IMR-90 (cell line): ENCODE measurements around the gene ITM2C. TPM values are rescaled to one million over a fixed set of nuclear protein-coding genes. Genes with fewer than 3 reads are reported as not detected.

Experiments
- ATAC-seq: fragments of 200-7000 bp; cut with Tn5 transposase; 2 replicates; pipeline ENCODE4 v1.9.1; 2020; ENCODE audit warnings: low read depth, mild to moderate bottlenecking, moderate library complexity
- BruUV-seq: library from RNA; stranded (reverse); fragments of 400-500 nt; replicated peaks from 2 replicates; lab custom pipeline; 2021; lab: Mats Ljungman, UMichigan
- CTCF ChIA-PET: fragments of 300-600 bp; formaldehyde crosslinking; extraction: SDS; loops from one replicate; lab custom pipeline; 2021; ENCODE audit warnings: antibody characterized with exemption; lab: Yijun Ruan, JAX
- POLR2A ChIA-PET: fragments of 300-600 bp; sonication (Branson Sonifier 250); formaldehyde crosslinking; loops from one replicate; lab custom pipeline; 2022; ENCODE audit warnings: antibody characterized with exemption; ENCODE audit not compliant: unreplicated experiment; lab: Charles Lee
- DNase-seq: peaks from one replicate; pipeline ENCODE4 v3.0.0; 2013
- H2AFZ ChIP-seq: replicated peaks from 2 replicates; pipeline ENCODE3; 2013; ENCODE audit warnings: low read length, mild to moderate bottlenecking; ENCODE audit not compliant: poor library complexity
- H2AK5ac ChIP-seq: 2 replicates; pipeline ENCODE4 v1.6.1; 2013; ENCODE audit warnings: low read depth, low read length, inconsistent platforms
- H2AK9ac ChIP-seq: replicated peaks from 2 replicates; pipeline ENCODE3; 2013; ENCODE audit warnings: mild to moderate bottlenecking, low read depth, low read length, moderate library complexity; ENCODE audit not compliant: poor library complexity
- H2BK120ac ChIP-seq: 2 replicates; pipeline ENCODE4 v1.6.1; 2013; ENCODE audit warnings: low read depth, low read length, inconsistent platforms
- H2BK15ac ChIP-seq: 3 replicates; pipeline ENCODE4 v1.6.1; 2013; ENCODE audit warnings: low read depth, low read length, inconsistent platforms
- H2BK20ac ChIP-seq: 2 replicates; pipeline ENCODE4 v1.6.1; 2013; ENCODE audit warnings: low read depth, mild to moderate bottlenecking, inconsistent platforms, low read length, moderate library complexity
- H2BK5ac ChIP-seq: 2 replicates; pipeline ENCODE4 v1.6.1; 2013; ENCODE audit warnings: mild to moderate bottlenecking, low read depth, low read length, inconsistent platforms; ENCODE audit not compliant: poor library complexity, severe bottlenecking
- H3K14ac ChIP-seq: replicated peaks from 2 replicates; pipeline ENCODE4 v1.6.1; 2013; ENCODE audit warnings: low read depth, low read length, inconsistent platforms
- H3K18ac ChIP-seq: 2 replicates; pipeline ENCODE4 v1.6.1; 2013; ENCODE audit warnings: low read depth, low read length, control low read depth
- H3K23ac ChIP-seq: 2 replicates; pipeline ENCODE4 v1.6.1; 2013; ENCODE audit warnings: low read depth, low read length, inconsistent platforms
- H3K27ac ChIP-seq: 2 replicates; pipeline ENCODE4 v1.5.1; 2013; ENCODE audit warnings: mild to moderate bottlenecking, control low read depth, low read length; ENCODE audit not compliant: insufficient read depth
- H3K27me3 ChIP-seq: 2 replicates; pipeline ENCODE4 v1.6.1; 2013; ENCODE audit warnings: low read length; ENCODE audit not compliant: control insufficient read depth, insufficient read depth
- H3K36me3 ChIP-seq: 2 replicates; pipeline ENCODE4 v1.6.1; 2013; ENCODE audit warnings: low read length, mixed read lengths; ENCODE audit not compliant: control insufficient read depth, insufficient read depth
- H3K4ac ChIP-seq: 2 replicates; pipeline ENCODE4 v1.6.1; 2013; ENCODE audit warnings: low read depth, low read length, inconsistent platforms
- H3K4me1 ChIP-seq: 2 replicates; pipeline ENCODE4 v1.6.1; 2013; ENCODE audit warnings: low read length, mixed read lengths; ENCODE audit not compliant: control insufficient read depth, insufficient read depth
- H3K4me2 ChIP-seq: 2 replicates; pipeline ENCODE4 v1.6.1; 2013; ENCODE audit warnings: low read depth, mild to moderate bottlenecking, control low read depth, low read length, moderate library complexity
- H3K4me3 ChIP-seq: 2 replicates; pipeline ENCODE4 v1.5.1; 2013; ENCODE audit warnings: low read depth, mild to moderate bottlenecking, control low read depth, low read length, moderate library complexity; ENCODE audit not compliant: insufficient read depth
- H3K56ac ChIP-seq: 2 replicates; pipeline ENCODE4 v1.6.1; 2013; ENCODE audit warnings: low read length, inconsistent platforms; ENCODE audit not compliant: insufficient read depth; ENCODE audit errors: extremely low read depth
- H3K79me1 ChIP-seq, 2 experiments: 2 replicates each; pipeline ENCODE4 v1.6.1; 2013; ENCODE audit warnings: low read length in 2 of 2, inconsistent platforms in 1 of 2, low read depth in 1 of 2
- H3K9ac ChIP-seq: 2 replicates; pipeline ENCODE4 v1.6.1; 2013; ENCODE audit warnings: low read depth, low read length, control low read depth
- H3K9me1 ChIP-seq: 2 replicates; pipeline ENCODE4 v1.6.1; 2013; ENCODE audit warnings: low read length, inconsistent platforms; ENCODE audit not compliant: insufficient read depth
- H3K9me3 ChIP-seq: 2 replicates; pipeline ENCODE4 v1.6.1; 2013; ENCODE audit warnings: low read length; ENCODE audit not compliant: control insufficient read depth, insufficient read depth
- H4K20me1 ChIP-seq: 2 replicates; pipeline ENCODE4 v1.6.1; 2013; ENCODE audit warnings: low read length, inconsistent platforms; ENCODE audit not compliant: insufficient read depth
- H4K5ac ChIP-seq: 2 replicates; pipeline ENCODE4 v1.6.1; 2013; ENCODE audit warnings: mild to moderate bottlenecking, low read depth, low read length, control low read depth
- H4K8ac ChIP-seq, 2 experiments: 2 replicates each; pipeline ENCODE4 v1.6.1; 2013; ENCODE audit warnings: low read depth in 2 of 2, low read length in 2 of 2, control low read depth in 1 of 2, inconsistent platforms in 1 of 2
- H4K91ac ChIP-seq: 2 replicates; pipeline ENCODE4 v1.6.1; 2013; ENCODE audit warnings: low read depth, low read length, inconsistent platforms; ENCODE audit not compliant: insufficient read depth
- ELK1 ChIP-seq: fragments of 150-350 bp; IDR thresholded peaks from 2 replicates; pipeline ENCODE4 v1.6.1; 2016; ENCODE audit warnings: low read depth, mild to moderate bottlenecking, low read length, moderate library complexity, borderline replicate concordance
- FOS ChIP-seq: fragments of 150-350 bp; IDR thresholded peaks from 2 replicates; pipeline ENCODE4 v1.6.1; 2016; ENCODE audit warnings: low read depth, low read length
- MXI1 ChIP-seq: IDR thresholded peaks from 2 replicates; pipeline ENCODE4 v1.6.1; 2012; ENCODE audit warnings: low read depth, mild to moderate bottlenecking, low read length, moderate library complexity, borderline replicate concordance
- WGBS, 2 experiments: methylation state at CpG; one replicate each; pipeline versions ENCODE4 v1.1.5 to v1.1.7; 2013; ENCODE audit warnings: missing lambda C conversion rate in 2 of 2; ENCODE audit not compliant: insufficient read length in 1 of 2; ENCODE audit errors: extremely low coverage in 2 of 2; 5-methylcytosine and 5-hydroxymethylcytosine counted together
- dilution Hi-C: fragments of 300-500 bp; cut with HindIII; formaldehyde crosslinking; loops from one replicate; pipeline ENCODE4 v1.14.3; 2018; ENCODE audit warnings: low sequenced_read_pairs; ENCODE audit not compliant: unreplicated experiment
- in situ Hi-C: fragments of 300-500 bp; cut with MboI; formaldehyde crosslinking; loops from 3 replicates; pipeline ENCODE4 v1.14.3; 2019; ENCODE audit warnings: low sequenced_read_pairs, inconsistent platforms, mixed read lengths
- intact Hi-C: fragments of 100-400 bp; cut with micrococcal nuclease; formaldehyde crosslinking; loops from 2 replicates; pipeline ENCODE4 v1.10.0; 2022
- polyA plus RNA-seq, 3 experiments: library from polyadenylated mRNA; depleted of rRNA; stranded (reverse); fragments of >200 nt; gene quantifications; 2 replicates each; pipeline ENCODE4 v1.2.3, GENCODE V29; 2012; ENCODE audit warnings: low replicate concordance in 1 of 3
- total RNA-seq: library from RNA; depleted of rRNA; stranded (reverse); fragments of >200 nt; gene quantifications from 2 replicates; pipeline ENCODE4 v1.2.3, GENCODE V29; 2012
- TF ChIP-seq, protein P1 (sequence below): fragments of 150-350 bp; IDR thresholded peaks from 2 replicates; pipeline ENCODE4 v1.6.1; 2017; ENCODE audit warnings: mild to moderate bottlenecking, antibody characterized with exemption, low read length, low read depth

Gene ITM2C
- total and polyA plus RNA-seq, 2 of the 4 experiments (the other 2 are of a cell fraction): 46.8 to 274 TPM

- ChIA-PET CTCF (no interaction called here), POLR2A (no interaction called here)
- H3K4me3 ChIP-seq: no peak overlapping the region
- no peak for TF ChIP-seq ELK1
- TF ChIP-seq MXI1: no peak
- TF ChIP-seq, protein P1, sequence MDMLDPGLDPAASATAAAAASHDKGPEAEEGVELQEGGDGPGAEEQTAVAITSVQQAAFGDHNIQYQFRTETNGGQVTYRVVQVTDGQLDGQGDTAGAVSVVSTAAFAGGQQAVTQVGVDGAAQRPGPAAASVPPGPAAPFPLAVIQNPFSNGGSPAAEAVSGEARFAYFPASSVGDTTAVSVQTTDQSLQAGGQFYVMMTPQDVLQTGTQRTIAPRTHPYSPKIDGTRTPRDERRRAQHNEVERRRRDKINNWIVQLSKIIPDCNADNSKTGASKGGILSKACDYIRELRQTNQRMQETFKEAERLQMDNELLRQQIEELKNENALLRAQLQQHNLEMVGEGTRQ: no peak
- TF ChIP-seq FOS: no peak
- peaks cover 34% of the 10 kb centered on the region for H3K27me3 ChIP-seq
- H3K4ac ChIP-seq: no peak overlapping the region
- intact Hi-C loops (no loop called here), dilution Hi-C loops (no loop called here), in situ Hi-C loops (no loop called here)
- no peaks in the 10 kb centered on the region for H3K9me1 ChIP-seq
- no peak overlapping the region for H2AK9ac ChIP-seq
- BruUV-seq: no TSS peak
- no peak overlapping the region for H3K18ac ChIP-seq
- no peak overlapping the region for H3K14ac ChIP-seq
- no peak overlapping the region; the same call in 1 of the 2 replicates for H3K4me2 ChIP-seq
- H2AK5ac ChIP-seq: no peak overlapping the region
- no peaks in the 10 kb centered on the region for H4K20me1 ChIP-seq
- H3K9ac ChIP-seq: no peak overlapping the region
- DNase-seq (no peak), ATAC-seq (no peak)
- H3K9me3 ChIP-seq: peaks cover 6% of the 10 kb centered on the region
- no peak overlapping the region for H2BK15ac ChIP-seq
- no peak overlapping the region for H3K56ac ChIP-seq
- H2BK120ac ChIP-seq: no peak overlapping the region
- WGBS, 2 experiments: 40% methylated on average over 29 of the region's 36 CpGs; no CpG with 5 or more reads in 1 of the 2 experiments
- no peak overlapping the region for H3K23ac ChIP-seq
- H4K91ac ChIP-seq: no peak overlapping the region
- peak overlapping the region; percentile 80 for H2AFZ ChIP-seq
- H4K8ac ChIP-seq: no peak overlapping the region
- H4K5ac ChIP-seq: no peak overlapping the region
- H2BK5ac ChIP-seq: no peak overlapping the region
- no peak overlapping the region for H2BK20ac ChIP-seq
- H3K36me3 ChIP-seq: no peaks in the 10 kb centered on the region
- H3K27ac ChIP-seq: no peak overlapping the region
- H3K4me1 ChIP-seq: no peaks in the 10 kb centered on the region
- no peaks in the 10 kb centered on the region for H3K79me1 ChIP-seq
Measured at GRCh38 chr2:230827774-230828271, 36.9 kb upstream of the ITM2C start.
